ENCODE data around the gene CLASP1. TPM values are rescaled to one million over a fixed set of nuclear protein-coding genes. Genes with fewer than 3 reads are reported as not detected.

CLASP1 gene
- total and polyA plus RNA-seq, 2 donors (not counting 3 experiments of a cell fraction or from before 2014, with no cell fraction given) = 10.0 to 57.9 TPM

- no peaks in the 10 kb centered on the region for H3K9me3 ChIP-seq (replicated peaks; ENCODE audit: control insufficient read depth, insufficient read depth, low read length)
- no peak overlapping the region for H3K4me3 ChIP-seq (replicated peaks in 1 of 3; ENCODE audit: insufficient read depth in 1 of 3, low read depth in 1 of 3, low read length in 3 of 3)
- H3K4me1 ChIP-seq (ENCODE audit: control insufficient read depth, extremely low read depth, insufficient read depth, low read length) = no peaks in the 10 kb centered on the region
- H3K9me1 ChIP-seq (replicated peaks; ENCODE audit: control insufficient read depth, extremely low read depth, insufficient read depth, low read length) = no peaks in the 10 kb centered on the region
- no TSS peak for BruUV-seq (replicated peaks)
- dilution Hi-C loops (cut with MboI; ENCODE audit: extremely low pct_ligation_motif_present, low sequenced_read_pairs) = no loop called here
- intact Hi-C loops (cut with micrococcal nuclease) = no loop called here
- no peaks in the 10 kb centered on the region for H3K27me3 ChIP-seq (ENCODE audit: control insufficient read depth in 2 of 2, insufficient read depth in 2 of 2, low read length in 2 of 2)
- H2AFZ ChIP-seq (ENCODE audit: low read depth, low read length) = no peak overlapping the region
- no peak for FAIRE-seq
- no peaks in the 10 kb centered on the region for H4K20me1 ChIP-seq (replicated peaks; ENCODE audit: control insufficient read depth, extremely low read depth, insufficient read depth, low read length)
- H3K36me3 ChIP-seq (ENCODE audit: control insufficient read depth in 2 of 2, extremely low read depth in 1 of 2, insufficient read depth in 2 of 2, low read length in 2 of 2) = peaks cover 4 to 7% of the 10 kb centered on the region in 2 experiments
- no peak overlapping the region for H3K9ac ChIP-seq (replicated peaks; ENCODE audit: extremely low read depth, insufficient read depth, low read length)
- DNase-seq (ENCODE audit: low read depth, low spot score) = no peak
- H3K4me2 ChIP-seq (ENCODE audit: insufficient read depth, low read length) = no peak overlapping the region
- CTCF ChIA-PET = interaction anchor here (0.9 to 1.3 kb wide), 3 partner anchors 9 to 33 kb away, joined by 3 to 7 read pairs (median 6); no protein-coding TSS in a partner anchor
- POLR2A ChIA-PET = no interaction called here
- no peak for TF ChIP-seq POLR2A (IDR thresholded peaks at IDR 0.05; ENCODE audit: low read depth, low read length)
- no peak for TF ChIP-seq MYC (IDR thresholded peaks at IDR 0.05; ENCODE audit: low read depth, low read length)
- TF ChIP-seq FOS (IDR thresholded peaks at IDR 0.05; ENCODE audit: borderline replicate concordance, insufficient read depth, low read length) = no peak
- TF ChIP-seq POLR2AphosphoS5 (IDR thresholded peaks at IDR 0.05; ENCODE audit: insufficient read depth, low read depth, low read length) = no peak
- no peak for TF ChIP-seq CTCF (IDR thresholded peaks at IDR 0.05; ENCODE audit: extremely low read depth in 1 of 2, insufficient read depth in 1 of 2, low read depth in 1 of 2, low read length in 2 of 2)
- TF ChIP-seq EZH2 (IDR thresholded peaks at IDR 0.05; ENCODE audit: borderline replicate concordance, low read depth, low read length, severe bottlenecking) = no peak
- TF ChIP-seq GATA2 (IDR thresholded peaks at IDR 0.05; ENCODE audit: insufficient read depth, insufficient read length, low read depth, low read length) = no peak
- TF ChIP-seq JUN (IDR thresholded peaks at IDR 0.05; ENCODE audit: borderline replicate concordance, insufficient read depth, insufficient read length, low read depth) = no peak
- TF ChIP-seq MAX (IDR thresholded peaks at IDR 0.05; ENCODE audit: insufficient read depth, insufficient read length) = no peak
- no peaks in the 10 kb centered on the region for H3K79me2 ChIP-seq (ENCODE audit: control insufficient read depth, insufficient read depth, low read length)
- no peak overlapping the region for H3K27ac ChIP-seq (ENCODE audit: insufficient read depth, low read depth, low read length)
These were observed 260.9 kb downstream of the CLASP1 start for GRCh38 chr2:121388371-121388770.

Measured in endothelial cell of umbilical vein (primary cell).